Retina (tissue), 1 donor: ENCODE measurements around the gene SLC25A5.
"Not testable (repeated sequence)": the region's sequence is repeated elsewhere in the genome, so short reads cannot be mapped to it uniquely, and the experiment has no call there.

Experiments
- DNase-seq: peaks from one replicate; pipeline ENCODE4 v3.0.0-alpha.2; 2016

Gene SLC25A5

GRCh38 chrX:119467842-119468550, at the start of gene SLC25A5:
Gene SLC25A5, plus strand, starts transcription at chrX:119468444. Its CDS starts 72 bp downstream, at chrX:119468516.
- peak; percentile 87 for DNase-seq

DNA sequence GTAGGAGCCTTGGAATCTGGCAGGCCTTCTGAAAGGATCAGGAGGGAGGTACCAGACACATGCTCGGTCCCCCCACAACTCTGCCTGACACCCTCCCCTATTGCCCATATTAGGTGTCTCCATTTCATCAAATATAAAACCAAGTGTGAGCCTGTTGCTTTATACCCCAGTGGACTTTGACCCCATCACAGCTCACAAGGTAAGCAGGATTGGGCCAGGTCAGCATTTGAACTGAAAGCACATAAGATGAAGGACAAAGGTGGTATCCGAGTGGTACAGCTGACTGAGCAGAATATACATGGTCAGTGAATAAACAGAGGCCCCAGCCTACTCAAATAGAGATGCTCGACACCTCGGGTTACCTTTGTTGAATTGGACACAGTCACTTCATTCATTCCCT, 49.1 kb upstream of the SLC25A5 start:
- DNase-seq: no peak

DNA sequence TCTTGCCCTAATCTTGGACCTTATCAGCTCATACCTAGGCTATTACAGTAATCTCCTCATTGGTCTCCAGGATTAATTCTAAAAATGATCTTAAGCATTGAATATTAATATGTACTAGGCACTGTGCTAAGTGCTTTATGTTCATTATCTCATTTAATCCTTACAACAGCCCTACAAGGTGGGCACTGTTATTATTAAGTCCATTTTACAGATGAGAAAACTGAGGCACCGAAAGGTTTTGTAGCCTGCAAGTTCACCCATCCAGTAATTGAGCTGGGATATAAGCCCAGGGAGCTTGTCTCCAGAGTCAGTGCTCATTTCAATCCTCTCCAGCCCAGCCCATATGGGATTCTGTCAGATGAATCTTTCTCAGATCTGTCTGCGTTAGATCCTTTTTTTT, 48.3 kb upstream of the SLC25A5 start:
- DNase-seq: no peak

GRCh38 chrX:119421016-119421705, 47.1 kb upstream of the SLC25A5 start:
- no peak for DNase-seq

GRCh38 chrX:119423631-119424030, 44.6 kb upstream of the SLC25A5 start:
- DNase-seq: no peak

DNA sequence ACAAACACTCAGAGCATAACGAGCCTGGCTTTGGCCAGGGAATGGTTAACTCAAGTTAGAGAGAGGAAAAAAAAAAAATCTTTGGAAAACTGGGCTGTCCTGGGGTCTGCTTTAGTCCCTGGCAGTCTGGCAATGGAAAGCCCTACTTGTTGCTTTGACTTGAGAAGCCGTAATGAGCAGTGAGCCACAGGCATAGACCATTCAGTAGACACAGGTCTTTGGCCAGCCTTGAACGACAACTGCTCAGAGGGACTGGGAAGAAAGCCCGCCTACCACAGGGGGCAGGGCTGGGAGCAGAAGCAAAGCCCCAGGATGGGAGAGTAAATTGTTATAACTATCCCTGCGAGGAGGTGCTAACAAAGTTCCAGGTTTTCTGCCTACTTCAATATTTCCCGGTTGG, 43.2 kb upstream of the SLC25A5 start:
- DNase-seq: no peak

DNA sequence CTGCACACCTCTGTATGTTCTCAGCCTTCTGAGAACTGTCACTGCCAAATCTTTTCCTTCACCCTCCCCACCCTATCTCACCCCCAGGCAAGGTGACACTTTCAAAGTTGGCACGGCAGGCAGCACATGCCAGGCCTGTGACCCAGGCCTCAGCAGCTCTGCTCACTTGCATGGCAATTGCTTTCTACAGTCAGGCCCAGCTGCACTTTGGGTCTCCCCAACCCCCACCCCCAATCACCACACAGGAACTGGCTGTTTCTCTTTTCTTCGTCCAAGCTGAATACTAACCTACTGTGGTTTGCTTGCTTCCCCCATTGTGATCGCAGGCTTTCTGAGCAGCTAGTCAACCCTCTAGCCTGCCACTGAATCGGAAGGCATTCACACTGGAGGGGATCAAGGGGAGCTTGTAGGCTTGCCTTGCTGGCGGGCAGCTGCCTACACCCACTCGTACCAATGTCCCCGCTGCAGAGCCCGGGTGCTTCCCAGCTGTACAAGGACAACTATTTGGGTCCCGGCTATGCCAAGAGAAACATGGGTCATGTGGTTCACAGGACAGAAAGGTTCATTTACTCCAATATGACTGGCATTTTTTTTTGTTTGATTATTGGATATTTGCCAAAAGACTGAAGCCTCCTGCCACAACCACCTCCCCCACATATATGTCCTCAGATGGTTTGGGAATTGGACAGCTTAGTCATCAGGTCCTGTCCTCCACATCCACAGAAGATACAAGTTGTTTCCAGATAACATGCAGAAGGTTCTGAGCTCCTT, 41.0 kb upstream of the SLC25A5 start:
- DNase-seq: no peak

DNA sequence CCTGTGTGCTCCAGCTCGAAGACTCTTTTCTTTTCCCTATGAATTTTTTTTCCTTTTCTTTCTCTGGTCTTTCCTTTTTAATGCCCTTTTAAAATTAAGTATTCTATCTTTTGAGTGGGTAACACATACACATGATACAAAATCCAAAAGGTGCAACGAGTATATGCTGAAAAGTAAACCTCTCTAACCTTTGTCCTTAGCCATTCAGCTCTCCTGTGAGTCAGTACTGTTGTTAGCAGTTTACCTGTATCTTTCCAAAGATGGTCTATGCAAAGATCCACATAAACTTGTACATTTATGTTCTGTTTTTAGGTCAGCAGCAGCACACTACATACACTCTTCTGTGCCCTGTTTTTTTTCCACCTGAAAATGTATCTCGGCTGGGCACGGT, 40.5 kb upstream of the SLC25A5 start:
- no peak for DNase-seq

DNA sequence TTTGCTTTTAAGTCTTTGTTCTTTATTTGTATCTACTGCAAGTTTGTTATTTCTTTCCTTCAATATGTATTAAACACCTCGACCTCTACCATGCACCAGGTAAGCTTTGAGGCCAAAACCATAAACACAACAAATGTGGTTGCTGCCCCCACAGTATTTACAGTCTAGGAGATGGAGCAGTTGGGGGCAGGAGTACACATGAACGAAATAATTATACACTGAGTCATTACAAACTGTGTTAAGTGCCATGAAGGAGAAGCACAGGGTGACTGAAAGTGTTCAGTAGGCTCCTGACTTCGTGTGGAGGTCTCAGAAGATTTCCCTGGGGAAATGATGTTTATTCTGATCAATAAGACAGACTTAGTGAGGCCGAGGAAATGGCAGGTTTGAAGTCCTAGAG, 38.8 kb upstream of the SLC25A5 start:
- no peak for DNase-seq

DNA sequence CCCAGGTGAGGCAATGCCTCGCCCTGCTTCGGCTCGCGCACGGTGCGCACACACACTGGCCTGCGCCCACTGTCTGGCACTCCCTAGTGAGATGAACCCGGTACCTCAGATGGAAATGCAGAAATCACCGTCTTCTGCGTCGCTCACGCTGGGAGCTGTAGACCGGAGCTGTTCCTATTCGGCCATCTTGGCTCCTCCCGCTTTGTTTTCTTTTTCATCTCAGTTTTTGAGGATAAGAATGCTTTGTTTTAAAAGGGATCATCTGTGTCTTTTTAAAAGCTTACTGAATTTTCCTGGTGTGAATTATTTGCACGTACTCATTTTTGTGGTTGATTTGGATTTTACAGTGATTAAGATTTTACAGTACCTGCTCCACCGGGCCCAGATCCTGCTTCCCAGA, 26.9 kb upstream of the SLC25A5 start:
- DNase-seq: not testable (repeated sequence)

GRCh38 chrX:119442286-119442685, 26.0 kb upstream of the SLC25A5 start:
- DNase-seq: no peak

DNA sequence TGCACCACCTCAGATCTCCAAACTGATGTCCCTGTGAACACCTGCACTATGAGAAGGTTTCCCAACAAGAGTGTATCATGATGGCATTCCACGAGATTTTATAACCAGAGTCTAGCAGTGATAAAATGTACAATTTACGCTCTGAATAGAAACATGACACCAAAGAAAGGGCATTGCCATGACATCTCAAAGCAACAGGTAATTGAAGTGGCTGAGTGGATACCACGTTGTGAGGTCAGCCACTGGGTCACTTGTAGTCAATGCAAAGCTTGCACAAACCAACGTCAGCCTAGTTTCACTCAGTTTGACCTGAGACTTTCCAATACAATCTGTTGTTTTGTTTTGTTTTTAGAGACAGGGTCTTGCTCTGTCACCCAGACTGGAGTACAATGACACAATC, 15.0 kb upstream of the SLC25A5 start:
- DNase-seq: no peak

DNA sequence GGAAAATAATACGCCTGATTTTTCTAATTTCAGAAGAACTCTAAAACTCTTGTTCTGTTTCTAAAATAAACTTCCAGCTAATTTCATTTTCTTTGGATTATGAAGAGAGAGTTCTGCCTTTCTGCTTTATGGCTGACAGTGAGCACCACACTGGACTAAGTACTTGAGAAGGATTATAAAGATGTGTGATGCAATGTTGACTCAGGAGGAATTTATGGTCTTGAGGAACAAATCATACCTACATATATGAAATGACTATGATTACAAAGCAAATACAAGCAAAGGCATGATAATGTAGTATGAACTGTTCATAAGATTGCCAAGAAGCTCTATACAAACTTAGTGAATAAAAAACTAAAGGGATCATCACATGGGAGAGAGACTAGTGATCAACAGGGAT, 13.0 kb upstream of the SLC25A5 start:
- DNase-seq: no peak

DNA sequence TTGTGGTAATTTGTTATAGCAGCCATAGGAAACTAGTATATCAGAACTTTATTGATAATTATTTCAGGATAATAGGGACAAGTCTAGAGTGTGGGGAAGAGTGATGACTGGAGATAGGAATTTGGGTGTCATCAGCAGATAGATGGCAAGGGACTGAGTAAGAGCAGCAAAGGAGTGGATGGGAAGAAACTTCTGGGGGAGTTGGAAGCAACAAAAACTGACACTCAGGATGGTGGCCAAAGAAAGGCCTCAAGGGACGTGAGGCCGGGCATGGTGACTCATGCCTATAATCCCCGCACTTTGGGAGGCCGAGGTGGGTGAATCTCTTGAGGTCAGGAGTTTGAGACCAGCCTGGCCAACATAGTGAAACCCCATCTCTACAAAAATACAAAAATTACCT, 9.1 kb upstream of the SLC25A5 start:
- DNase-seq: no peak

DNA sequence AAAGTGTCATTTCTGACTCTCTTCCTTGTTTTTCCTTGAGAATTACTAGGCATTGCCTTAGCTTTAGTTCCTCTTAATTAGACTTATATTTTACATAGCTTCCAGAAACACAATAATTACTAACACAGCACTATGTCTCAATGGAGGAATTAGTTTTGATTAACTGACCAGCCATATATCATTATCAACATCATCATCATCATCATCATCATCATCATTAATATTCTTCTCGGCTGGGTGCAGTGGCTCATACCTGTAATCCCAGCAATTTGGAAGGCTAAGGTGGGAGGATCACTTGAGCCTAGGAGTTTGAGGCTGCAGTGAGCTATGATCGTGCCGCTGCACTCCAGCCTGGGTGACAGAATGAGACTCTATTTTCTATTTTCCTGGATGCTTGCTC, 2.7 kb upstream of the SLC25A5 start:
- no peak for DNase-seq

- DNase-seq: no peak
These were observed 1.3 kb upstream of the SLC25A5 start for GRCh38 chrX:119466970-119467369.

DNA sequence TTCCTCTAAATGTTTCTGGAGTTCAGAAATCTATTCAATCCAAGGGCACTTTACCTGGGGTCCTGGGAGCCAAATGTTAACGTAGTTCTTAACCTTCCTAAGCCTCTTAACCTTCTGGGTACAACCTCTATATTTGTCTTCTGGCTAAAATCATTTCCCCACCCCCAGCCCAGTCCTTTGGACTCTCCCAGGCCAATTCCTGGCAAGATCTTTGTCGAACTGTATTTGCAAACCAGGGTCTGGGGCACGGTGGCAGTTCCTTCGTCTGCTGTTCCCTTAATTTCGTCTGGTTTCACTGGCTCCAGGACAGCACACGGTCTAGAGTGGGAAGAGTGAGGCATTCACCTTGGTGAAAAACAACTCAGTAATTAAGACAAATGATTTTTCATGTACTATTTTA, 811 bp upstream of the SLC25A5 start:
- DNase-seq: no peak

DNA sequence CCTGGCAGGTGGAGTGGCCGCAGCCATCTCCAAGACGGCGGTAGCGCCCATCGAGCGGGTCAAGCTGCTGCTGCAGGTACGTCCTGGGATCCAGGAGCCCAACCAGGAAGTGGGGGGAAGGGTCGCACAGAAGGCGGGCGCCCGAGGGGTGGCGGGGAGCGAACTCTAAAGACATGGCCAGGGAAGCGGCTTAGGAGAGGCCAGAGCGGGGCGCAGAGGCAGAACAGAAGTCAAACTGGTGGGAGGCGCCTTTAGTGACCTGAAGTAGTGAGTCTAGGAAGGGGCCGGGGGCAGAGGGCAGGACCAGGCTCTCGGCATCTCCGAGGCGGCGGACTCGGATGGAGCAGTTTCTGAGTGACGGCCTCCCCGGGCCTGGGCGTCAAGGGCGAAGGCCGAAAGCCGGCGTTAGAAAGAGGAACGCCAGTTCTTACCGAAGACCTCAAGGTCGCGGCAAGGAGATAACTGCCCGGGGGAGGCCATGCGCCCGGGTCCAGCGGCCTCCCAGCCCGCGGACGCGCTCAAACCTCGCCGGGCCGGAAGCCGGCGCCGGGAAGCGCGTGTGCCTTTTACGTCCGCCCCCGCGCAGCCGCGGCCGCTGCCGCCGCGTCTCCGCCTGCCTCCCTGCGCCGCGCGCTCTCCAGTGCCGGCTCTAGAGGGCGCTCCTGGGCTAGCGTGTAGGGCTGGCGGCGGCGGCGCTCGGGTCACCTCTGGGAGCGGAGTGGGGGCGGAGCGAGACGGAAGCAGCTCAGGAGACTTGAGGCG, 488 bp downstream of the SLC25A5 start:
- DNase-seq: peak; percentile 91

GRCh38 chrX:119469313-119469635, 1.0 kb downstream of the SLC25A5 start:
- DNase-seq: no peak

DNA sequence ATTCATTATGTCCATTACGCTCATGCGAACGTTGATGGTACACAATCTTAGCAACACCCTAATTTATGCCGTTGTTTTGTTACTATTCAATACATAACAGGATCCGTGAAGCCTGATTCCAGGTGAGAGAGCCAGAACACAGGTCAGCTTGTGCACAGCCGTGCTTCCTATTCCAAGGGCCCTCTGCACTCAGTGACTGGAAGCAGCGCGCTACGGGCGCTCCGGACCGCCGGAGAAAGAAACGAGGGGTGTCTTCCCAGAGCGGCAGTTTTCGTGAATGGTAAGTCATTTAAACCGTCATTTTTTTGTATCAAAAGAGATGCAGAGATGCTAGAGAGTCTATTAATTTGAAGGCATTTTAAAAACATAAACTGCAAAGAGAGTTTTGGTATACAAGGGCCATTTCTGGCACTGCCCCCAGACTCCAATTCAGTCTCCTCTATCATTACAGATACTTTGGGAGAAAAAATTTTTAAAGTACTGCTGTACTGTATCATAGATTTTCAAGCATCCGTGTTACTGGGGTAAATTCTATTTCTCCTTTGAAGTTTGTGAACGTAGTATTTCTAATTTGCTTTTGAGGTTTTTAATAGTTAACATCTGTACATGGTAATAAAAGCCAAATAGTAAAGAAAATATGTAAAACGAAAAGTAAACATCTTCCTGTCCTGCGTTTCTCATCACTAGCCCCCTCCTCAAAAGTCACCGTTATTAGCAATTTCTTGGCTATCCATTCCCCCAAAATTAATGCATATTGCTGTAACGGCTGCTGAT, 6.6 kb downstream of the SLC25A5 start:
- no peak for DNase-seq

GRCh38 chrX:119475389-119476101, 7.3 kb downstream of the SLC25A5 start:
- no peak for DNase-seq

DNA sequence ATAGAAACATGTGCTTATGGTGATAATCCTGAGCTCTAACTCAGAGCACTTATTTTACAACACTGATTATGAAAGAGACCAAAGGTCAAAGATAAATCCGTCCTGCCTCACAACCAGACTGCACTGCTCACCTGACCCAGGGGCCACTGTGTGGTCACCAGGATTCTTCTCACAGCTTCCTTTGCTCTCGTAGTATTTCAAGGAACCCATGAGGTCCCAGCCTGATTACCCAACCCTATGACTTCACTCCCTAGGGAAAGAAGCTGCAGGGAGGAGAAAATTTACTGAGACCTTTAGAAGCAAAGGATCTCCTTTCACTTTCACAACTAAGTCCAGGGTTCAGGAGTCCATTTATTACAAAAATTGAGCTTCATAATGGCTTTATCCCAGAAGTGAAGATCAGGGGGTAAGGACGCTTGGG, 9.6 kb downstream of the SLC25A5 start:
- no peak for DNase-seq
